K562 (cell line): ENCODE results near the gene HLA-DOA.

ENCODE experiments used
- CEBPB ChIP-seq: fragments of 450-650 bp; IDR thresholded peaks from 2 replicates; pipeline ENCODE4 v1.6.1; 2016; ENCODE audit warnings: missing genetic modification characterization, missing compliant biosample characterization
- ETV6 ChIP-seq, 3 experiments: fragments of 150-350 bp in 1 of 3; sonication (generic) in 1 of 3; formaldehyde crosslinking in 1 of 3; IDR thresholded peaks; 2 replicates each; pipeline versions ENCODE4 v1.6.1 to v1.8.0; 2014 to 2022; ENCODE audit warnings: borderline replicate concordance in 2 of 3, low read depth in 2 of 3, antibody characterized with exemption in 1 of 3, low read length in 1 of 3, mild to moderate bottlenecking in 1 of 3, missing genetic modification reagents in 1 of 3
- HNRNPH1 ChIP-seq: fragments of 200-400 bp; formaldehyde crosslinking; optimal IDR thresholded peaks from 2 replicates; pipeline ENCODE3; 2017; ENCODE audit warnings: low read depth, mild to moderate bottlenecking, low read length, moderate library complexity
- SP1 ChIP-seq: sonication (generic); formaldehyde crosslinking; IDR thresholded peaks from 2 replicates; pipeline ENCODE4 v1.8.1; 2022; ENCODE audit warnings: mild to moderate bottlenecking, missing genetic modification reagents
- XRCC4 ChIP-seq: IDR thresholded peaks from one replicate; pipeline ENCODE4 v1.6.1; 2011; ENCODE audit not compliant: insufficient read depth, insufficient read length; ENCODE audit errors: extremely low read depth
- TF ChIP-seq, protein P1 (sequence below): fragments of 250-450 bp; sonication (Bioruptor Pico); IDR thresholded peaks from 2 replicates; pipeline ENCODE4 v1.8.0; 2022; ENCODE audit warnings: inconsistent platforms

DNA sequence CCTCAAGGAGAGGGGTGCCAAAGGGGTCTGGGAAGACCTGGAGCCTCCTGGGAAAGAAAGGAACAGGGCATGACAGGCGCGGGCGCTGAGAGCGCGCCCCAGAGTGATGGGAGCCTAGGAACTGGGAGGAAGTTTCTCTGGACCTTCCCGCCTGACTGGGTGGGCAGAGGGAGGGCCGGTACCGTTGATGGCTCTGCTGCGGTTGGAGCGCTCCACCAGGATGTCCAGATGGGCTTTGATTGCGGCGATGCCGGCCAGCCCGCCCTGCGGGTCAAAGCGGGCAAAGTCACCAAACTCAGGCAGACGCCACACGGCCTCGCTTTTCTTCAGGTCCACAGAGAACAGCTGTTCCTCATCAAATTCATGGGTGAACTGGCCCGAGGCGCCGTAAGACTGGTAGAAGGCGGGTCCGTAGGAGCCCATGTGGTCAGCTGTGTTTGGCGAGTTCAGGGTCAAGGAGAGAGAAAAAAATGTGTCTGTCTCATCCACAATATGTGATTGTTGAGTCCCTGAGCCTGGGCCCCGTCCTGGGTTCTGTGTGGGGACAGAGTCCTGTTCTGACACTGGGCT lies 1.5 kb downstream of the HLA-DOA start:
- TF ChIP-seq CEBPB (tag) (no peak), HNRNPH1 (no peak), XRCC4 (no peak), SP1 (CRISPR knock-in tag) (no peak), ETV6 (IDR thresholded peaks at IDR 0.05; ENCODE audit: borderline replicate concordance in 1 of 2, low read depth in 2 of 2, low read length in 1 of 2) (no peak), ETV6 (CRISPR knock-in tag; IDR thresholded peaks at IDR 0.05; ENCODE audit: borderline replicate concordance) (no peak)
- TF ChIP-seq, protein P1, sequence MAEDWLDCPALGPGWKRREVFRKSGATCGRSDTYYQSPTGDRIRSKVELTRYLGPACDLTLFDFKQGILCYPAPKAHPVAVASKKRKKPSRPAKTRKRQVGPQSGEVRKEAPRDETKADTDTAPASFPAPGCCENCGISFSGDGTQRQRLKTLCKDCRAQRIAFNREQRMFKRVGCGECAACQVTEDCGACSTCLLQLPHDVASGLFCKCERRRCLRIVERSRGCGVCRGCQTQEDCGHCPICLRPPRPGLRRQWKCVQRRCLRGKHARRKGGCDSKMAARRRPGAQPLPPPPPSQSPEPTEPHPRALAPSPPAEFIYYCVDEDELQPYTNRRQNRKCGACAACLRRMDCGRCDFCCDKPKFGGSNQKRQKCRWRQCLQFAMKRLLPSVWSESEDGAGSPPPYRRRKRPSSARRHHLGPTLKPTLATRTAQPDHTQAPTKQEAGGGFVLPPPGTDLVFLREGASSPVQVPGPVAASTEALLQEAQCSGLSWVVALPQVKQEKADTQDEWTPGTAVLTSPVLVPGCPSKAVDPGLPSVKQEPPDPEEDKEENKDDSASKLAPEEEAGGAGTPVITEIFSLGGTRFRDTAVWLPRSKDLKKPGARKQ: no peak
